NCI-H510A (cell line): Measurements from ENCODE around the gene LIMK1.
"Not testable (repeated sequence)": the region's sequence is repeated elsewhere in the genome, so short reads cannot be mapped to it uniquely, and the experiment has no call there.

ENCODE experiments used
- DNase-seq: peaks from one replicate; lab custom pipeline; 2025; lab: John Stamatoyannopoulos, UW

LIMK1 gene

GRCh38 chr7:74083117-74083876 lies at the start of gene LIMK1:
Gene LIMK1 (plus strand): TSS chr7:74083804. CDS start chr7:74083991, 187 bp downstream.
- DNase-seq = peak; percentile 66

- DNase-seq = no peak
Observed at GRCh38 chr7:74037609-74038008, 46.0 kb upstream of the LIMK1 start.

- DNase-seq = no peak
Observed at GRCh38 chr7:74038194-74038961, 45.2 kb upstream of the LIMK1 start.

- no peak for DNase-seq
Observed at GRCh38 chr7:74039337-74039736, 44.3 kb upstream of the LIMK1 start.

GRCh38 chr7:74040101-74040790 lies 43.4 kb upstream of the LIMK1 start:
- DNase-seq = no peak

- no peak for DNase-seq
Observed at GRCh38 chr7:74040791-74041520, 42.6 kb upstream of the LIMK1 start.

GRCh38 chr7:74042746-74043522 lies 40.7 kb upstream of the LIMK1 start:
- DNase-seq = no peak

- DNase-seq = no peak
Observed at GRCh38 chr7:74043523-74043951, 40.1 kb upstream of the LIMK1 start.

GRCh38 chr7:74044366-74045350 lies 38.9 kb upstream of the LIMK1 start:
- DNase-seq = no peak

GRCh38 chr7:74046581-74046980 lies 37.0 kb upstream of the LIMK1 start:
- DNase-seq = not testable (repeated sequence)

- DNase-seq = no peak
Observed at GRCh38 chr7:74047804-74048380, 35.7 kb upstream of the LIMK1 start.

GRCh38 chr7:74048999-74049599 lies 34.5 kb upstream of the LIMK1 start:
- no peak for DNase-seq

- no peak for DNase-seq
Observed at GRCh38 chr7:74049997-74050798, 33.4 kb upstream of the LIMK1 start.

GRCh38 chr7:74051193-74051592 lies 32.4 kb upstream of the LIMK1 start:
- DNase-seq = no peak

- DNase-seq = no peak
Observed at GRCh38 chr7:74051629-74052410, 31.8 kb upstream of the LIMK1 start.

- DNase-seq = no peak
Observed at GRCh38 chr7:74052628-74053027, 31.0 kb upstream of the LIMK1 start.

GRCh38 chr7:74053589-74054186 lies 29.9 kb upstream of the LIMK1 start:
- DNase-seq = no peak
